HG03103 (cell line): ENCODE data around the gene RAB7A.
"Not testable (repeated sequence)": the region's sequence is repeated elsewhere in the genome, so short reads cannot be mapped to it uniquely, and the experiment has no call there.

ENCODE experiments used
- ATAC-seq: cut with Tn5 transposase; IDR thresholded peaks from one replicate; pipeline ENCODE4 v1.9.1; 2021; ENCODE audit warnings: low read depth; ENCODE audit not compliant: unreplicated experiment

The RAB7A gene

DNA sequence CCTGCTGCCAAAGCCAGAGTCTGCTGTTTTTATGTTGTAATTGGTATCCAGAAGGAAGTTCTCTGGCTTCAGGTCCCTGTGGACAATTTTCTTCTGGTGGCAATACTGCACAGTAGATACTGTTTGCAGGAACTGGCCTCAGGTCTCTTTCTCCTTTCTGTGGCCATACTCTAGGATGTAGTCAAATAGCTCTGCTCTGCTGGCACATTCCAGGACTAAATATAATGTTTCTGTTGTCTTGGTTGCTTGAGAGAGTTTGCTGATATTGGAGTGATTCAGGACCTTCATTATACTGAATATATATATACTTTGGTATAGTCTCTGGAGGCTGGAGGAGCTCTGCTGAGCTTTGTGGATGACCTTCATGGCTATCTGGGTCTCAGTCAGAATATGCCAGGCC is 23.1 kb downstream of the RAB7A start:
- no peak for ATAC-seq

- ATAC-seq, result not testable (repeated sequence)
These were observed 23.6 kb downstream of the RAB7A start for GRCh38 chr3:128749561-128749960.

DNA sequence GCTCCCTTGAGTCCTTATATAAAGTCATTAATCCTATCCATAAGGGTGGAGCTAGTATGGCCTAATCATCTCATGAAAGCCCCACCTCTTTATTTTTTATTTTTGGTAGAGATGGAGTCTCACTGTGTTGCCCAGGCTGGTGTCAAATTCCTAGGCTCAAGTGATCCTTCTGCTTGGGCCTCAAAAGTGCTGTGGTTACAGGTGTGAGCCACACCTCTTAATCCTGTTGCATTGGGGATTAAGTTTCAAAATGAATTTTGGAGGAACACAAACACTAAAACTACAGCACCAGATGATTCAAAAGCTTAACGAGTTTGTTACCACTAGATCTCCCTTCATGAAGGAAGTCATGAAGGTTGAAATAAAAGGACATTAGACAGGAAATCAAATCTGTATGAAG is 27.7 kb downstream of the RAB7A start:
- no peak for ATAC-seq

DNA sequence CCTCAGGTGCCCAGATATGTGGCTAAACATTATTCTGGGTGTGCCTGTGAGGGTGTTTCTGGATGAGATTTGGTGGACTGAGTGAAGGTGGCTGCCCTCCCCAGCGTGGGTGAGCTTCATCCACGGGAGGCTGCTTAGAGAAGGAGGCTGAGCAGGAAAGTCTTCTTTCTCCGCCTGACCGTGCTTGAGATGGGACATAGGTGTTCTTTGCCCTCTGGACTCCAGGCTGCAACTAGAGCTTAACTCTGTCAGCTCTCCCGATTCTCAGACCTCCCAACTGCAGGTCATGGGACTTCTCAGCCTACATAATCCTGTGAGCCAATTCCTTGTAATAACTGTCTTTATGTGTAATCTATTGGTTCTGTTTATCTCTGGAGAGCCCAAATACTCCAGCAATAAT is 34.1 kb downstream of the RAB7A start:
- ATAC-seq, result no peak

GRCh38 chr3:128760881-128761280 is 34.9 kb downstream of the RAB7A start:
- no peak for ATAC-seq

DNA sequence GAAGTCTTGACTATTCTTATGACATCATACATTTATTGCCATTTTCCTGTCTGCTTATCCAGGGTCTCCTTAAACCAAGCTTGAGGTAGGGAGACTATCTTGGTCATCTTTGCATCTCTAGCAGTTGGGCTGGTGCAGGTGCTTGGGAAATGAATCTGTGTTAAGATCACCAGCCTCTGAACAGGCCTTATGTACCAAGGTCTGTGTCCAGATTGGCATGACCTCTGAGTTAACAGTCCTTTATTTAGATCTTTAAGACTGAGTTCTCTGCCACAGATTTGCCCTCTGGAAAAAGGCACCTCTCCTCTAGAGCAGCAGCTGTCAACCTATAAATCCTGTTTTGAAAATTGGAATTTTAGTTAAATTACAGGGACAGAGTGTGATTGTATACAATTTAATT is 35.4 kb downstream of the RAB7A start:
- no peak for ATAC-seq

- ATAC-seq, result no peak
These were observed 38.0 kb downstream of the RAB7A start for GRCh38 chr3:128763967-128764366.

GRCh38 chr3:128764863-128765262 is 38.9 kb downstream of the RAB7A start:
- no peak for ATAC-seq

DNA sequence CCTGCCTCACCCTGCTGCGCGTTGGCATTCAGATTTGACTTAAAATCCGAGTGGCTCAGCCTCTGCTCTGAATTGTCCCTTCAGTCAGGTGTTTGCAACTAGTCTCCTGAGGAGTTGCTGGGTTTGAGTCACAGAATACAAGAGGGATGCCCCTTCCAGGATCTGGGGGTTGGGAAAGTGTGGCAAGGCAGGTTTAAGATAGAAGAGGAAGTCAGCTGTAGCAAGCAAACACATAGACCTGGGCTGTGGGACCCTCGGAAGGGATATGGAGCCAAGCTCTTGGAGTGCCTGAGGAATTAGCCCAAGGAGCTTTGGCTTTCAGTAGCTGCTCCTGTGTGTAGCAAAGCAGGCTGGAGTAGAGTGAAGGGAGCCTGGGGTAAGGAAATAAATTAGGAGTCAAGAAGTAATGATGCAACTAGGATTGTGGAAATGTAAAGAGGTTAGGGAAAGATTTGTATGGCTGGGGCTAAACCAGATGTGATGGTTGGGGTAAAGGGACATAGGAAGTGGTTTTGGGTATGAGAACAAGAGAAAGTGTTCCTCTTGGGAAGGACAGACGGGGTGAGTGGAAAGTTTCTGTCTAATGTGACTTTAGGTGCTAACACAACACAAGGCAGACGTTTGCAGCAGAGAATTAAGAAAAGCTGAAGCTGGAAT is 41.2 kb downstream of the RAB7A start:
- ATAC-seq, result no peak

DNA sequence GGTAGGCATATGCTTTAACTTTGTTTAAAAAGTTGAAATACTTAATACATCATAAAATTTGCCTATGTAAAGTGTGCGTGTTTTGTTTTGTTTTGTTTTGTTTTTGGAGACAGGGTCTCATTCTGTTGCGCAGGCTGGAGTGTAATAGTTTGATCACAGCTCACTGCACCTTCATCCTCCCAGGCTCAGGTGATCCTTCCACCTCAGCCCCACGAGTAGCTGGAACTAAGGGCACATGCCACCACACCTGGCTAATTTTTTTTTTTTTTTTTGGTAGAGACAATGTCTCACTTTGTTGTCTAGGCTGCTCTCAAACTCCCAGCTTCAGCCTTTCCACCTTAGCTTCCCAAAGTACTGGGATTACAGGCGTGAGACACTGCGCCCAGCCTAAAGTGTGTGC is 42.5 kb downstream of the RAB7A start:
- no peak for ATAC-seq

- no peak for ATAC-seq
These were observed 44.4 kb downstream of the RAB7A start for GRCh38 chr3:128770387-128770786.

DNA sequence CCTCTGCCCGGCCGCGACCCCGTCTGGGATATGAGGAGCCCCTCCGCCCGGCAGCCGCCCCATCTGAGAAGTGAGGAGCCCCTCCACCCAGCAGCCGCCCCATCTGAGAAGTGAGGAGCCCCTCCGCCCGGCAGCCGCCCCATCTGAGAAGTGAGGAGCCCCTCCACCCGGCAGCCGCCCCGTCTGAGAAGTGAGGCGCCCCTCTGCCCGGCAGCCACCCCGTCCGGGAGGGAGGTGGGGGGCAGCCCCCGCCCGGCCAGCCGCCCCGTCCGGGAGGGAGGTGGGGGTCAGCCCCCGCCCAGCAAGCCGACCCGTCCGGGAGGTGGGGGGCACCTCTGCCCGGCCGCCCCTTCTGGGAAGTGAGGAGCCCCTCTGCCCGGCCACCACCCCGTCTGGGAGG is 47.2 kb downstream of the RAB7A start:
- ATAC-seq, result not testable (repeated sequence)

- not testable (repeated sequence) for ATAC-seq
These were observed 47.6 kb downstream of the RAB7A start for GRCh38 chr3:128773592-128773991.

- no peak for ATAC-seq
These were observed 49.3 kb downstream of the RAB7A start for GRCh38 chr3:128775241-128775640.

GRCh38 chr3:128775906-128776542 is 50.0 kb downstream of the RAB7A start:
- no peak for ATAC-seq

- no peak for ATAC-seq
These were observed 54.3 kb downstream of the RAB7A start for GRCh38 chr3:128780101-128780837.

DNA sequence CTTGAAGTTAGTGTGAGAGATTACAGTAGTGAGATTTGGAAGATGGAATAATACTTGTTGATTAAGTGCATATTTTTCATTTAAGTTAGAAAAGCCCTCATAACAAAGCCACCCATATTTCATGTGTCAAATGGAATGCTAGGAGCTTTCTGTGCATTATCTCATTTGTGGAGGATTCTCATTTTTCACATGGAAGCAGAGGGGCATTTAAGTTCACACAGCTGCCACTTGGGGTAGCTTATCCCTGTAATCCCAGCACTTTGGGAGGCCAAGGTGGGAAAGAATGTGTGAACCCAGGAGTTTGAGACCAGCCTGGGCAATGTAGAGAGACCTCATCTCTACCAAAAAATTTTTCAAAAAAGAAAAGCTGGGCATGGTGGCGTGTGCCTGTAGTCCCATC is 55.2 kb downstream of the RAB7A start:
- ATAC-seq, result no peak

GRCh38 chr3:128782282-128783146 is 56.5 kb downstream of the RAB7A start:
- no peak for ATAC-seq

GRCh38 chr3:128783774-128784173 is 57.8 kb downstream of the RAB7A start:
- ATAC-seq, result no peak

GRCh38 chr3:128784232-128784631 is 58.2 kb downstream of the RAB7A start:
- no peak for ATAC-seq

DNA sequence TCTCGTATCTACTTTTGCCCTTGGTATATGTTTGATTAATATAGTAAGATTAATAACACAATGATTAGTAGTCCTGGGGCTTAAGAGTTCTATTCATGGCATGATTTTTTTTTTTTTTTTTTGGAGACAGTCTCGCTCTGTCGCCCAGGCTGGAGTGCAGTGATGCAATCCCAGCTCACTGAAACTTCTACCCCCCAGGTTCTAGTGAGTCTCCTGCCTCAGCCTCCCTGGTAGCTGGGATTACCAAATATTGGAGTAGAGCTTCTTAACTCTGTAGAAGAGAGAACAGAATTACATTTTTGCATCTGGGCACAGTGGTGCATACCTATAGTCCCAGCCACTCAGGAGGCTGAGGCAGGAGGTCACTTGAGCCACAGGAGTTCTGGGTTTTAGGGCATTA is 58.9 kb downstream of the RAB7A start:
- ATAC-seq, result no peak
